ENCODE measurements around the gene RNASE8. TPM values are rescaled to one million over a fixed set of nuclear protein-coding genes. Genes with fewer than 3 reads are reported as not detected.

Gene RNASE8
- total RNA-seq, 1 donor from 2014 or later = not detected

GRCh38 chr14:21089877-21090193 lies 32.2 kb downstream of the RNASE8 start:
- Mint-ChIP-seq H3K9me3 (no peaks in the 10 kb centered on the region), H3K36me3 (ENCODE audit: low read depth) (peaks cover 8% of the 10 kb centered on the region), H3K4me1 (ENCODE audit: low read depth) (peaks cover 13% of the 10 kb centered on the region), H3K4me3 (ENCODE audit: low read depth) (no peak overlapping the region), H3K27ac (no peak overlapping the region), H3K27me3 (ENCODE audit: low read depth) (peaks cover 5% of the 10 kb centered on the region)
- intact Hi-C loops (cut with micrococcal nuclease) = no loop called here
- no peak for DNase-seq (ENCODE audit: low spot score)

GRCh38 chr14:21090194-21090939 lies 32.7 kb downstream of the RNASE8 start:
- peaks cover 8% of the 10 kb centered on the region for H3K36me3 Mint-ChIP-seq (ENCODE audit: low read depth)
- DNase-seq (ENCODE audit: low spot score) = no peak
- H3K4me3 Mint-ChIP-seq (ENCODE audit: low read depth) = no peak overlapping the region
- peaks cover 13% of the 10 kb centered on the region for H3K4me1 Mint-ChIP-seq (ENCODE audit: low read depth)
- no peak overlapping the region for H3K27ac Mint-ChIP-seq
- H3K9me3 Mint-ChIP-seq = no peaks in the 10 kb centered on the region
- peaks cover 6% of the 10 kb centered on the region for H3K27me3 Mint-ChIP-seq (ENCODE audit: low read depth)
- intact Hi-C loops (cut with micrococcal nuclease) = no loop called here

GRCh38 chr14:21090940-21091663 lies 33.5 kb downstream of the RNASE8 start:
- no peak overlapping the region for H3K4me3 Mint-ChIP-seq (ENCODE audit: low read depth)
- H3K27me3 Mint-ChIP-seq (ENCODE audit: low read depth) = peaks cover 8% of the 10 kb centered on the region
- intact Hi-C loops (cut with micrococcal nuclease) = no loop called here
- H3K27ac Mint-ChIP-seq = no peak overlapping the region
- DNase-seq (ENCODE audit: low spot score) = no peak
- peaks cover 8% of the 10 kb centered on the region for H3K36me3 Mint-ChIP-seq (ENCODE audit: low read depth)
- H3K9me3 Mint-ChIP-seq = no peaks in the 10 kb centered on the region
- peaks cover 13% of the 10 kb centered on the region for H3K4me1 Mint-ChIP-seq (ENCODE audit: low read depth)

GRCh38 chr14:21091821-21092272 lies 34.2 kb downstream of the RNASE8 start:
- no peak for DNase-seq (ENCODE audit: low spot score)
- Mint-ChIP-seq H3K27me3 (ENCODE audit: low read depth) (peaks cover 8% of the 10 kb centered on the region), H3K4me1 (ENCODE audit: low read depth) (peaks cover 9% of the 10 kb centered on the region), H3K27ac (no peak overlapping the region), H3K4me3 (ENCODE audit: low read depth) (no peak overlapping the region), H3K9me3 (no peaks in the 10 kb centered on the region), H3K36me3 (ENCODE audit: low read depth) (peaks cover 8% of the 10 kb centered on the region)
- intact Hi-C loops (cut with micrococcal nuclease) = loop anchor here (1.0 kb wide), 3 partner anchors 12 to 78 kb away; no protein-coding TSS in a partner anchor

GRCh38 chr14:21092273-21093011 lies 34.8 kb downstream of the RNASE8 start:
- H3K4me1 Mint-ChIP-seq (ENCODE audit: low read depth) = peaks cover 11% of the 10 kb centered on the region
- H3K36me3 Mint-ChIP-seq (ENCODE audit: low read depth) = peaks cover 8% of the 10 kb centered on the region
- no peak overlapping the region for H3K4me3 Mint-ChIP-seq (ENCODE audit: low read depth)
- H3K27ac Mint-ChIP-seq = no peak overlapping the region
- DNase-seq (ENCODE audit: low spot score) = peak; percentile 83
- H3K9me3 Mint-ChIP-seq = no peaks in the 10 kb centered on the region
- intact Hi-C loops (cut with micrococcal nuclease) = loop anchor here (1.0 kb wide), 3 partner anchors 12 to 78 kb away; no protein-coding TSS in a partner anchor
- H3K27me3 Mint-ChIP-seq (ENCODE audit: low read depth) = peaks cover 11% of the 10 kb centered on the region

- intact Hi-C loops (cut with micrococcal nuclease) = no loop called here
- H3K27me3 Mint-ChIP-seq (ENCODE audit: low read depth) = peaks cover 11% of the 10 kb centered on the region
- H3K9me3 Mint-ChIP-seq = no peaks in the 10 kb centered on the region
- no peak overlapping the region for H3K4me3 Mint-ChIP-seq (ENCODE audit: low read depth)
- peaks cover 8% of the 10 kb centered on the region for H3K4me1 Mint-ChIP-seq (ENCODE audit: low read depth)
- no peak for DNase-seq (ENCODE audit: low spot score)
- H3K36me3 Mint-ChIP-seq (ENCODE audit: low read depth) = peaks cover 8% of the 10 kb centered on the region
- H3K27ac Mint-ChIP-seq = no peak overlapping the region
Measured at GRCh38 chr14:21093018-21093417, 35.4 kb downstream of the RNASE8 start.

- intact Hi-C loops (cut with micrococcal nuclease) = no loop called here
Measured at GRCh38 chr14:21093769-21094681, 36.4 kb downstream of the RNASE8 start.

GRCh38 chr14:21095430-21096205 lies 38.0 kb downstream of the RNASE8 start:
- Mint-ChIP-seq H3K27ac (peak overlapping the region; percentile 46), H3K36me3 (ENCODE audit: low read depth) (peaks cover 8% of the 10 kb centered on the region), H3K27me3 (ENCODE audit: low read depth) (peaks cover 15% of the 10 kb centered on the region), H3K9me3 (no peaks in the 10 kb centered on the region), H3K4me1 (ENCODE audit: low read depth) (peaks cover 22% of the 10 kb centered on the region), H3K4me3 (ENCODE audit: low read depth) (peak overlapping the region; percentile 14)
- no peak for DNase-seq (ENCODE audit: low spot score)
- intact Hi-C loops (cut with micrococcal nuclease) = no loop called here

More at GRCh38 chr14:21093769-21094681, 36.4 kb downstream of the RNASE8 start:
- Mint-ChIP-seq H3K27me3 (ENCODE audit: low read depth) (peaks cover 11% of the 10 kb centered on the region), H3K9me3 (no peaks in the 10 kb centered on the region), H3K36me3 (ENCODE audit: low read depth) (peaks cover 8% of the 10 kb centered on the region), H3K4me1 (ENCODE audit: low read depth) (peaks cover 10% of the 10 kb centered on the region), H3K27ac (no peak overlapping the region), H3K4me3 (ENCODE audit: low read depth) (no peak overlapping the region)
- DNase-seq (ENCODE audit: low spot score) = no peak

GRCh38 chr14:21096438-21096837 lies 38.8 kb downstream of the RNASE8 start:
- Mint-ChIP-seq H3K27me3 (ENCODE audit: low read depth) (peaks cover 15% of the 10 kb centered on the region), H3K9me3 (no peaks in the 10 kb centered on the region), H3K27ac (no peak overlapping the region), H3K4me1 (ENCODE audit: low read depth) (peaks cover 23% of the 10 kb centered on the region), H3K4me3 (ENCODE audit: low read depth) (peak overlapping the region; percentile 76), H3K36me3 (ENCODE audit: low read depth) (peaks cover 5% of the 10 kb centered on the region)
- intact Hi-C loops (cut with micrococcal nuclease) = no loop called here
- no peak for DNase-seq (ENCODE audit: low spot score)

- peaks cover 3% of the 10 kb centered on the region for H3K36me3 Mint-ChIP-seq (ENCODE audit: low read depth)
- peaks cover 15% of the 10 kb centered on the region for H3K27me3 Mint-ChIP-seq (ENCODE audit: low read depth)
- no peak for DNase-seq (ENCODE audit: low spot score)
- H3K9me3 Mint-ChIP-seq = no peaks in the 10 kb centered on the region
- peak overlapping the region; percentile 76 for H3K4me3 Mint-ChIP-seq (ENCODE audit: low read depth)
- intact Hi-C loops (cut with micrococcal nuclease) = no loop called here
- H3K4me1 Mint-ChIP-seq (ENCODE audit: low read depth) = peaks cover 28% of the 10 kb centered on the region
- peak overlapping the region; percentile 67 for H3K27ac Mint-ChIP-seq
Measured at GRCh38 chr14:21096978-21097635, 39.5 kb downstream of the RNASE8 start.

GRCh38 chr14:21097636-21098075 lies 40.0 kb downstream of the RNASE8 start:
- Mint-ChIP-seq H3K4me3 (ENCODE audit: low read depth) (peak overlapping the region; percentile 76), H3K36me3 (ENCODE audit: low read depth) (no peaks in the 10 kb centered on the region), H3K4me1 (ENCODE audit: low read depth) (peaks cover 34% of the 10 kb centered on the region), H3K9me3 (no peaks in the 10 kb centered on the region), H3K27ac (peak overlapping the region; percentile 67), H3K27me3 (ENCODE audit: low read depth) (peaks cover 15% of the 10 kb centered on the region)
- intact Hi-C loops (cut with micrococcal nuclease) = no loop called here
- no peak for DNase-seq (ENCODE audit: low spot score)
